ENCODE measurements around the gene VPS37D.

DNA sequence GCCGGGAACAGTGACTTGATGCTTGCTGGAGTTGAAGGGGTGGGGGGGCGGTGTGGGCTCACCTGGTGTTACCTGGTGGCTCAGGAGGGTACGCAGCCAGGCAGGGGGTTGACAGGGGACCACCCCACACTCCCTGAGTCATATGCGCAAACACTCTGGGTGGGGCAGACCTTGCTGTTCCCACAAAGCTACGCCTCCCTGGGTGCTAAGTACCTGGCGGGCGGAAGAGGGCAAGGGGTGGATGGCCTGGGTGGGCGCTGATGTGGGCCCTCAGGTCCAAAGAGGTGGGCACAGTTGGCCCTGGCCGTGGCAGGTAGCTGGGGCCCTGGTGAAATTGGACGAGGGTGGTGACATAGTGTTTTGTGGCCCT lies 37.9 kb downstream of the VPS37D start:
- TF ChIP-seq, protein P1, sequence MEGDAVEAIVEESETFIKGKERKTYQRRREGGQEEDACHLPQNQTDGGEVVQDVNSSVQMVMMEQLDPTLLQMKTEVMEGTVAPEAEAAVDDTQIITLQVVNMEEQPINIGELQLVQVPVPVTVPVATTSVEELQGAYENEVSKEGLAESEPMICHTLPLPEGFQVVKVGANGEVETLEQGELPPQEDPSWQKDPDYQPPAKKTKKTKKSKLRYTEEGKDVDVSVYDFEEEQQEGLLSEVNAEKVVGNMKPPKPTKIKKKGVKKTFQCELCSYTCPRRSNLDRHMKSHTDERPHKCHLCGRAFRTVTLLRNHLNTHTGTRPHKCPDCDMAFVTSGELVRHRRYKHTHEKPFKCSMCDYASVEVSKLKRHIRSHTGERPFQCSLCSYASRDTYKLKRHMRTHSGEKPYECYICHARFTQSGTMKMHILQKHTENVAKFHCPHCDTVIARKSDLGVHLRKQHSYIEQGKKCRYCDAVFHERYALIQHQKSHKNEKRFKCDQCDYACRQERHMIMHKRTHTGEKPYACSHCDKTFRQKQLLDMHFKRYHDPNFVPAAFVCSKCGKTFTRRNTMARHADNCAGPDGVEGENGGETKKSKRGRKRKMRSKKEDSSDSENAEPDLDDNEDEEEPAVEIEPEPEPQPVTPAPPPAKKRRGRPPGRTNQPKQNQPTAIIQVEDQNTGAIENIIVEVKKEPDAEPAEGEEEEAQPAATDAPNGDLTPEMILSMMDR (IDR thresholded peaks at IDR 0.05), result no peak
- no peak for TF ChIP-seq POLR2A (IDR thresholded peaks at IDR 0.05)
